GM23248 (cell line): Measurements from ENCODE around the gene BMAL2. TPM values are rescaled to one million over a fixed set of nuclear protein-coding genes. Genes with fewer than 3 reads are reported as not detected.

Experiments
- DNase-seq: peaks from one replicate; pipeline ENCODE4 v3.0.0-alpha.2; 2015
- H2AFZ ChIP-seq: fragments of 200-600 bp; sonication (generic); 2 replicates; pipeline ENCODE4 v1.6.1; 2016; ENCODE audit warnings: antibody characterized with exemption
- H3F3A ChIP-seq: fragments of 200-600 bp; sonication (generic); 2 replicates; pipeline ENCODE4 v1.6.1; 2016; ENCODE audit warnings: mild to moderate bottlenecking, antibody characterized with exemption, mixed run types; ENCODE audit not compliant: insufficient read depth
- H3K27ac ChIP-seq: fragments of 200-600 bp; sonication (generic); 2 replicates; pipeline ENCODE4 v1.5.1; 2016; ENCODE audit warnings: mild to moderate bottlenecking
- H3K27me3 ChIP-seq: fragments of 200-600 bp; sonication (generic); replicated peaks from 2 replicates; pipeline ENCODE4 v1.6.1; 2016; ENCODE audit warnings: mild to moderate bottlenecking; ENCODE audit not compliant: insufficient read depth
- H3K36me3 ChIP-seq: fragments of 200-600 bp; sonication (generic); 2 replicates; pipeline ENCODE4 v1.6.1; 2016; ENCODE audit warnings: low read depth, mild to moderate bottlenecking
- H3K4me1 ChIP-seq: fragments of 200-600 bp; sonication (generic); 2 replicates; pipeline ENCODE4 v1.6.1; 2016; ENCODE audit warnings: mild to moderate bottlenecking; ENCODE audit not compliant: insufficient read depth
- H3K4me2 ChIP-seq: fragments of 200-600 bp; sonication (generic); one replicate; pipeline ENCODE4 v1.6.1; 2016; ENCODE audit warnings: mild to moderate bottlenecking; ENCODE audit not compliant: unreplicated experiment
- H3K4me3 ChIP-seq: fragments of 200-600 bp; sonication (generic); 2 replicates; pipeline ENCODE4 v1.5.1; 2016; ENCODE audit warnings: mild to moderate bottlenecking
- H3K79me2 ChIP-seq: fragments of 200-600 bp; sonication (generic); 2 replicates; pipeline ENCODE4 v1.6.1; 2016; ENCODE audit warnings: mild to moderate bottlenecking; ENCODE audit not compliant: insufficient read depth
- H3K9ac ChIP-seq: fragments of 200-600 bp; sonication (generic); 2 replicates; pipeline ENCODE4 v1.6.1; 2016; ENCODE audit warnings: mild to moderate bottlenecking
- H3K9me2 ChIP-seq: fragments of 200-600 bp; sonication (generic); 2 replicates; pipeline ENCODE4 v1.6.1; 2016; ENCODE audit warnings: mixed run types, mild to moderate bottlenecking, moderate library complexity; ENCODE audit not compliant: insufficient read depth
- H3K9me3 ChIP-seq: fragments of 200-600 bp; sonication (generic); one replicate; pipeline ENCODE4 v1.6.1; 2017; ENCODE audit warnings: low read depth
- H4K20me1 ChIP-seq: fragments of 200-600 bp; sonication (generic); 2 replicates; pipeline ENCODE4 v1.6.0; 2016; ENCODE audit not compliant: insufficient read depth
- EZH2 ChIP-seq: fragments of 200-600 bp; sonication (generic); IDR thresholded peaks from 2 replicates; pipeline ENCODE4 v1.6.1; 2018; ENCODE audit warnings: antibody characterized with exemption, mild to moderate bottlenecking; ENCODE audit not compliant: insufficient read depth, poor library complexity, severe bottlenecking
- EZH2phosphoT487 ChIP-seq: fragments of 200-600 bp; sonication (generic); IDR thresholded peaks from 2 replicates; pipeline ENCODE4 v1.6.1; 2018; ENCODE audit warnings: antibody characterized with exemption, moderate library complexity, mild to moderate bottlenecking, low read depth; ENCODE audit not compliant: insufficient read depth
- WGBS, 2 experiments: methylation state at CpG; one replicate each; pipeline ENCODE4 v1.1.6; 2015 to 2017; ENCODE audit warnings: low lambda C conversion rate in 2 of 2, low coverage in 1 of 2; ENCODE audit errors: missing lambda C conversion rate in 2 of 2; 5-methylcytosine and 5-hydroxymethylcytosine counted together
- in situ Hi-C: fragments of 300-500 bp; cut with MboI; formaldehyde crosslinking; loops from 2 replicates; pipeline ENCODE4 v1.15.0; 2020
- polyA plus RNA-seq: library from polyadenylated mRNA; unstranded; fragments of >200 nt; fragmentation: Nextera tagmentation; extraction: Ambion mirVana; gene quantifications from 2 replicates; pipeline ENCODE4 v1.2.1, GENCODE V29; 2016
- total RNA-seq: library from RNA; depleted of rRNA; stranded (reverse); fragments of >200 nt; shearing (Covaris generic); gene quantifications from 2 replicates; pipeline ENCODE4 v1.2.3, GENCODE V29; 2014; rRNA removed

The BMAL2 gene
- total RNA-seq (27.3 and 28.7 TPM in 2 replicates), polyA plus RNA-seq (14.8 and 14.9 TPM in 2 replicates)

GRCh38 chr12:27332714-27333402 lies at the start of gene BMAL2:
BMAL2 (plus strand) TSS chr12:27332836; CDS start chr12:27333073, 237 bp downstream.
- H3K27ac ChIP-seq, result peak within 1 kb of the TSS; percentile 62
- peak within 1 kb of the TSS; percentile 84 for H2AFZ ChIP-seq

GRCh38 chr12:27284021-27284420 lies 48.6 kb upstream of the BMAL2 start:
- Histone ChIP-seq H3K4me2 (peak overlapping the region; percentile 70), H4K20me1 (no peaks in the 10 kb centered on the region), H3K27ac (peak overlapping the region; percentile 75)

More at GRCh38 chr12:27332714-27333402, at the start of gene BMAL2:
- TF ChIP-seq EZH2phosphoT487 (no peak), EZH2 (no peak)
- Histone ChIP-seq H3K4me1 (peaks cover 22% of the 10 kb centered on the region), H3K79me2 (peaks cover 44% of the 10 kb centered on the region), H3K36me3 (no peaks in the 10 kb centered on the region), H3K9me3 (no peaks in the 10 kb centered on the region), H3K4me2 (peak within 1 kb of the TSS; percentile 89), H3K9ac (peak within 1 kb of the TSS; percentile 71), H3F3A (peaks cover 19% of the 10 kb centered on the region), H3K27me3 (no peaks in the 10 kb centered on the region), H3K9me2 (no peaks in the 10 kb centered on the region), H4K20me1 (no peaks in the 10 kb centered on the region), H3K4me3 (peak within 1 kb of the TSS; percentile 85)
- 1% methylated on average over 61 to 71 of the region's 96 CpGs for WGBS, 2 experiments
- in situ Hi-C loops, result no loop called here
- DNase-seq, result peak; percentile 74

GRCh38 chr12:27284751-27285150 lies 47.9 kb upstream of the BMAL2 start:
- peak; percentile 85 for DNase-seq
- TF ChIP-seq EZH2phosphoT487 (no peak), EZH2 (no peak)
- in situ Hi-C loops, result no loop called here
- H3F3A ChIP-seq, result peaks cover 32% of the 10 kb centered on the region
- no peaks in the 10 kb centered on the region for H3K27me3 ChIP-seq
- peaks cover 22% of the 10 kb centered on the region for H3K4me1 ChIP-seq
- H3K4me2 ChIP-seq, result peak overlapping the region; percentile 70
- no peaks in the 10 kb centered on the region for H4K20me1 ChIP-seq
- H2AFZ ChIP-seq, result peak overlapping the region; percentile 53
- peak overlapping the region; percentile 49 for H3K4me3 ChIP-seq
- peak overlapping the region; percentile 51 for H3K9ac ChIP-seq
- peak overlapping the region; percentile 75 for H3K27ac ChIP-seq
- H3K9me3 ChIP-seq, result no peaks in the 10 kb centered on the region
- 14 to 20% methylated on average over 2 of the region's 2 CpGs for WGBS, 2 experiments
- peaks cover 83% of the 10 kb centered on the region for H3K79me2 ChIP-seq
- H3K9me2 ChIP-seq, result no peaks in the 10 kb centered on the region
- no peaks in the 10 kb centered on the region for H3K36me3 ChIP-seq

More at GRCh38 chr12:27284021-27284420, 48.6 kb upstream of the BMAL2 start:
- Histone ChIP-seq H3K27me3 (no peaks in the 10 kb centered on the region), H3K9me3 (no peaks in the 10 kb centered on the region), H3K36me3 (no peaks in the 10 kb centered on the region), H3F3A (peaks cover 32% of the 10 kb centered on the region), H3K9me2 (no peaks in the 10 kb centered on the region), H2AFZ (no peak overlapping the region), H3K4me1 (peaks cover 22% of the 10 kb centered on the region), H3K9ac (no peak overlapping the region), H3K79me2 (peaks cover 83% of the 10 kb centered on the region), H3K4me3 (no peak overlapping the region)
- DNase-seq, result no peak
- WGBS, 2 experiments, result 99 to 100% methylated on average over 3 of the region's 3 CpGs
- in situ Hi-C loops, result no loop called here
- TF ChIP-seq EZH2phosphoT487, result no peak
- no peak for TF ChIP-seq EZH2

- WGBS, 2 experiments, result 91 to 96% methylated on average over 1 of the region's 1 CpG
- H3F3A ChIP-seq, result peaks cover 32% of the 10 kb centered on the region
- H4K20me1 ChIP-seq, result no peaks in the 10 kb centered on the region
- H2AFZ ChIP-seq, result peak overlapping the region; percentile 53; the same call in 1 of the 2 replicates
- peaks cover 22% of the 10 kb centered on the region for H3K4me1 ChIP-seq
- H3K36me3 ChIP-seq, result no peaks in the 10 kb centered on the region
- peak; percentile 56 for DNase-seq
- H3K79me2 ChIP-seq, result peaks cover 83% of the 10 kb centered on the region
- peak overlapping the region; percentile 70 for H3K4me2 ChIP-seq
- H3K4me3 ChIP-seq, result peak overlapping the region; percentile 49
- H3K9me3 ChIP-seq, result no peaks in the 10 kb centered on the region
- H3K9me2 ChIP-seq, result no peaks in the 10 kb centered on the region
- peak overlapping the region; percentile 75 for H3K27ac ChIP-seq
- H3K27me3 ChIP-seq, result no peaks in the 10 kb centered on the region
- TF ChIP-seq EZH2 (no peak), EZH2phosphoT487 (no peak)
- in situ Hi-C loops, result no loop called here
- peak overlapping the region; percentile 51 for H3K9ac ChIP-seq
Observed at GRCh38 chr12:27285403-27285802, 47.2 kb upstream of the BMAL2 start.
